HG02884 (cell line): ENCODE measurements around the gene KLHL13.
"Not testable (repeated sequence)": the region's sequence is repeated elsewhere in the genome, so short reads cannot be mapped to it uniquely, and the experiment has no call there.

Experiments used
- ATAC-seq: cut with Tn5 transposase; IDR thresholded peaks from one replicate; pipeline ENCODE4 v1.9.1; 2021; ENCODE audit warnings: mild to moderate bottlenecking, moderate library complexity; ENCODE audit not compliant: unreplicated experiment

Gene KLHL13

GRCh38 chrX:117995378-117995777, 121.2 kb downstream of the KLHL13 start:
- ATAC-seq: no peak

GRCh38 chrX:117992192-117992723, 124.4 kb downstream of the KLHL13 start:
- ATAC-seq: no peak

GRCh38 chrX:117990438-117990837, 126.2 kb downstream of the KLHL13 start:
- ATAC-seq: no peak

GRCh38 chrX:117989512-117989911, 127.1 kb downstream of the KLHL13 start:
- no peak for ATAC-seq

GRCh38 chrX:117987373-117987772, 129.2 kb downstream of the KLHL13 start:
- no peak for ATAC-seq

GRCh38 chrX:117985241-117985640, 131.4 kb downstream of the KLHL13 start:
- no peak for ATAC-seq

GRCh38 chrX:117982694-117983392, 133.8 kb downstream of the KLHL13 start:
- ATAC-seq: no peak

- no peak for ATAC-seq
Observed at GRCh38 chrX:117978402-117978801, 138.2 kb downstream of the KLHL13 start.

- ATAC-seq: no peak
Observed at GRCh38 chrX:117977526-117977925, 139.1 kb downstream of the KLHL13 start.

- no peak for ATAC-seq
Observed at GRCh38 chrX:117973110-117973807, 143.4 kb downstream of the KLHL13 start.

- no peak for ATAC-seq
Observed at GRCh38 chrX:117972711-117973109, 143.9 kb downstream of the KLHL13 start.

GRCh38 chrX:117969782-117970181, 146.8 kb downstream of the KLHL13 start:
- no peak for ATAC-seq

GRCh38 chrX:117969328-117969727, 147.3 kb downstream of the KLHL13 start:
- no peak for ATAC-seq

- ATAC-seq: peak; percentile 75
Observed at GRCh38 chrX:117959045-117959444, 157.6 kb downstream of the KLHL13 start.

- ATAC-seq: no peak
Observed at GRCh38 chrX:117957128-117957527, 159.5 kb downstream of the KLHL13 start.

- ATAC-seq: not testable (repeated sequence)
Observed at GRCh38 chrX:117939296-117939695, 177.3 kb downstream of the KLHL13 start.

- no peak for ATAC-seq
Observed at GRCh38 chrX:117936118-117936517, 180.5 kb downstream of the KLHL13 start.

GRCh38 chrX:117930116-117930515, 186.5 kb downstream of the KLHL13 start:
- not testable (repeated sequence) for ATAC-seq

GRCh38 chrX:117919755-117920154, 196.9 kb downstream of the KLHL13 start:
- ATAC-seq: no peak

GRCh38 chrX:117910216-117910615, 206.4 kb downstream of the KLHL13 start:
- ATAC-seq: no peak

- no peak for ATAC-seq
Observed at GRCh38 chrX:117898226-117898625, 218.4 kb downstream of the KLHL13 start.

GRCh38 chrX:117895418-117895817, 221.2 kb downstream of the KLHL13 start:
- no peak for ATAC-seq
